Heart left ventricle (tissue), 16 donors: ENCODE measurements around the gene KDM4D. TPM values are rescaled to one million over a fixed set of nuclear protein-coding genes. Genes with fewer than 3 reads are reported as not detected.
"Not testable (repeated sequence)": the region's sequence is repeated elsewhere in the genome, so short reads cannot be mapped to it uniquely, and the experiment has no call there.

Experiments used
- ATAC-seq, 4 donors: fragments of 200-7000 bp; cut with Tn5 transposase; one replicate each; pipeline ENCODE4 v1.9.1; 2020 to 2022; ENCODE audit warnings: moderate library complexity in 4 of 4, mild to moderate bottlenecking in 3 of 4, moderate number of reproducible peaks in 1 of 4
- DNase-seq, 5 donors: peaks; one replicate each; pipeline ENCODE4 v3.0.0-alpha.2; 2020
- H3K27ac ChIP-seq, 12 donors: fragments of 200-600 bp; sonication (generic) in 4 of 12; one replicate each; pipeline versions ENCODE4 v1.5.0 to v1.8.0; 2016 to 2022; ENCODE audit warnings: mild to moderate bottlenecking in 2 of 12
- H3K27me3 ChIP-seq, 9 donors: fragments of 200-600 bp; sonication (generic) in 2 of 9; one replicate each; pipeline versions ENCODE4 v1.5.1 to v1.8.0; 2016 to 2022; ENCODE audit warnings: mild to moderate bottlenecking in 3 of 9
- H3K36me3 ChIP-seq, 9 donors: fragments of 200-600 bp; sonication (generic) in 2 of 9; one replicate each; pipeline versions ENCODE4 v1.5.0 to v1.8.0; 2018 to 2022; ENCODE audit warnings: mild to moderate bottlenecking in 2 of 9
- H3K4me1 ChIP-seq, 12 donors: fragments of 200-600 bp; sonication (generic) in 4 of 12; one replicate each; pipeline versions ENCODE4 v1.5.0 to v1.8.0; 2016 to 2022; ENCODE audit warnings: mild to moderate bottlenecking in 3 of 12
- H3K4me3 ChIP-seq, 12 donors: fragments of 200-600 bp; sonication (generic) in 4 of 12; one replicate each; pipeline versions ENCODE4 v1.5.0 to v1.8.0; 2017 to 2022; ENCODE audit warnings: mild to moderate bottlenecking in 9 of 12, moderate library complexity in 4 of 12
- H3K9me3 ChIP-seq, 12 donors: fragments of 200-600 bp; sonication (generic) in 4 of 12; one replicate each; pipeline versions ENCODE4 v1.5.0 to v1.8.0; 2016 to 2022; ENCODE audit warnings: mild to moderate bottlenecking in 1 of 12
- POLR2A ChIP-seq, 2 donors: fragments of 450-650 bp; IDR thresholded peaks; one replicate each; pipeline ENCODE4 v1.6.1; 2017; ENCODE audit warnings: antibody characterized with exemption in 2 of 2, mild to moderate bottlenecking in 2 of 2, moderate library complexity in 2 of 2
- WGBS, 4 donors: extraction: QIAGEN DNeasy Blood & Tissue Kit in 2 of 4; methylation state at CpG; one replicate each; pipeline versions ENCODE4 v1.1.5 to v1.1.7; 2013 to 2018; 5-methylcytosine and 5-hydroxymethylcytosine counted together
- intact Hi-C, 10 donors: fragments of 100-400 bp; cut with DNase I; formaldehyde crosslinking; loops; one replicate each; pipeline versions ENCODE4 v1.11.1 to v1.14.2; 2022
- polyA plus RNA-seq, 2 donors: library from polyadenylated mRNA; stranded (reverse); fragments of 200-250 nt; gene quantifications; one replicate each; pipeline ENCODE4 v1.2.3, GENCODE V29; 2013
- total RNA-seq, 9 donors: library from RNA; depleted of rRNA in 2 of 9; stranded (reverse); fragments of >200 nt in 2 of 9; fragmentation: NEBNext Ultra II Directional in 3 of 9; extraction: Animal tissue kit (Norgen Biotek cat#: 25700) in 3 of 9; gene quantifications; one replicate each; pipeline versions ENCODE4 v1.1.0 to v1.2.4, GENCODE V29; 2016 to 2023
- TF ChIP-seq, protein P1 (sequence below), 12 donors: fragments of 200-600 bp; sonication (generic) in 4 of 12; IDR thresholded peaks; one replicate each; pipeline versions ENCODE4 v1.5.0 to v1.8.0; 2018 to 2022; ENCODE audit warnings: antibody characterized with exemption in 12 of 12, mild to moderate bottlenecking in 5 of 12
- donor health status: ischemic (EF 13 %, LVEDD 7.1; RV severe dilation, severe dysfunction).
- donor health status: healthy with polysubstance abuse.
- donor health status: DM: no; HTN: yes; CAD: no.
- donor health status: DM: no; HTN: no; CAD: no.
- donor health status: ischemic (EF 25% LVEDD 6.9; RV normal size, moderate dysfunction).
- donor health status: ischemic (EF 25% LVEDD 5.7; RV mildly dilated, moderate dysfunction).
- donor health status: healthy.
- donor health status: DM: yes; HTN: yes; CAD: no.
- donor health status: ischemic (EF 35%, LVEDD 5.7; RV mildly dilated, moderate dysfunction).
- donor health status: nonischemic (EF 11% LVEDD 7.7; RV severe dilation, severe dysfunction).
- donor health status: DM: yes; HTN: yes; CAD: no.
- donor health status: PGD.
- donor health status: ischemic (EF 29% LVEDD 5.4; RV normal size, mild dysfunction).
- donor health status: nonischemic (EF 23%, LVEDD 6.1; RV moderate dilation, normal function).

KDM4D gene
- total and polyA plus RNA-seq, 11 donors: 0.19 to 1.3 (median 0.88) TPM; not detected in 1

DNA sequence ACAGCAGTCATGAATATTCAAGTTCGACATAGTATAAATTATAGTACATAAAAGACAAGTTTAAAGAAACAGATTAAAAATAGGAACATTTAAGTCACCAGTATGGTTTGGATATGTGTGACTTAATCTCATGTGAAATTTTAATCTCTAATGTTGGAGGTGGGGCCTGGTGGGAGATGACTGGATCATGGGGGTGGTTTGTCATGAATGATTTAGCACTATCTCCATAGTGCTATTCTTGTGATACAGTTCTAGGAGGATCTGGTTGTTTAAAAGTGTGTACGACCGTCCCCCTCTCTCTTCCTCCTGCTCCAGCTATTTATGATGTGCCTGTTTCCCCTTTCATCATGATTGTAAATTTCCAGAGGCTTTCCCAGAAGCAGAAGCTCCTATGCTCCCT, 54.8 kb downstream of the KDM4D start:
- Histone ChIP-seq H3K36me3 (no peaks in the 10 kb centered on the region), H3K4me3 (no peak overlapping the region), H3K27ac (no peak overlapping the region), H3K4me1 (no peaks in the 10 kb centered on the region), H3K27me3 (no peaks in the 10 kb centered on the region), H3K9me3 (peaks cover 0 to 5% (median 0%) of the 10 kb centered on the region in 12 donors)
- TF ChIP-seq POLR2A (IDR thresholded peaks at IDR 0.05): no peak
- TF ChIP-seq, protein P1, sequence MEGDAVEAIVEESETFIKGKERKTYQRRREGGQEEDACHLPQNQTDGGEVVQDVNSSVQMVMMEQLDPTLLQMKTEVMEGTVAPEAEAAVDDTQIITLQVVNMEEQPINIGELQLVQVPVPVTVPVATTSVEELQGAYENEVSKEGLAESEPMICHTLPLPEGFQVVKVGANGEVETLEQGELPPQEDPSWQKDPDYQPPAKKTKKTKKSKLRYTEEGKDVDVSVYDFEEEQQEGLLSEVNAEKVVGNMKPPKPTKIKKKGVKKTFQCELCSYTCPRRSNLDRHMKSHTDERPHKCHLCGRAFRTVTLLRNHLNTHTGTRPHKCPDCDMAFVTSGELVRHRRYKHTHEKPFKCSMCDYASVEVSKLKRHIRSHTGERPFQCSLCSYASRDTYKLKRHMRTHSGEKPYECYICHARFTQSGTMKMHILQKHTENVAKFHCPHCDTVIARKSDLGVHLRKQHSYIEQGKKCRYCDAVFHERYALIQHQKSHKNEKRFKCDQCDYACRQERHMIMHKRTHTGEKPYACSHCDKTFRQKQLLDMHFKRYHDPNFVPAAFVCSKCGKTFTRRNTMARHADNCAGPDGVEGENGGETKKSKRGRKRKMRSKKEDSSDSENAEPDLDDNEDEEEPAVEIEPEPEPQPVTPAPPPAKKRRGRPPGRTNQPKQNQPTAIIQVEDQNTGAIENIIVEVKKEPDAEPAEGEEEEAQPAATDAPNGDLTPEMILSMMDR (IDR thresholded peaks at IDR 0.05): no peak
- intact Hi-C loops: no loop called here
- no peak for DNase-seq
- 76 to 85% (median 82%) methylated on average over 3 of the region's 3 CpGs for WGBS, 4 donors
- ATAC-seq: no peak

DNA sequence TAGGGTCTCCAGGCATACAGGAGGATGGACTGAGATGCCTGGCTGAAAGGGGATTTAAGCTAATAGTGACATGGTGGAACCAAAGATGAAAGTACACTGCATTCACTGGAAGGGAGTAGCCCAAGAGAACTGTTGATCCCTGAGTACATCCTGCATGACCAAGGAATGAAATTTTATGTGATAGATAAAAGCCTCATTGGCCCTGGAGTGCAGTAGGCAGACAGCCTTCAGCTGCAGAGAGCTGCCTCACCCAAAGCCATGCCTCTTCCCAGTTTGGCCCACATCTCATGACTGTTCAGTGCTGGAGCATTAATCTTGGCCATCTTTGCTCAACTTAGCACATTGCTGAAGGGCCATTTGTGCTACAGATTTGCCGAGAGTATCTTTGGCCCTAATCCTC, 59.5 kb downstream of the KDM4D start:
- DNase-seq (no peak), ATAC-seq (no peak)
- H3K27me3 ChIP-seq: peaks cover 4 to 17% (median 10%) of the 10 kb centered on the region in 9 donors
- TF ChIP-seq, protein P1 (IDR thresholded peaks at IDR 0.05): no peak
- TF ChIP-seq POLR2A (IDR thresholded peaks at IDR 0.05): no peak
- no peak overlapping the region for H3K4me3 ChIP-seq
- H3K36me3 ChIP-seq: no peaks in the 10 kb centered on the region
- no peaks in the 10 kb centered on the region for H3K4me1 ChIP-seq
- intact Hi-C loops: no loop called here
- peaks cover 0 to 5% (median 0%) of the 10 kb centered on the region in 12 donors for H3K9me3 ChIP-seq
- H3K27ac ChIP-seq: no peak overlapping the region
- WGBS, 4 donors: 63 to 79% (median 77%) methylated on average over 1 of the region's 1 CpG

DNA sequence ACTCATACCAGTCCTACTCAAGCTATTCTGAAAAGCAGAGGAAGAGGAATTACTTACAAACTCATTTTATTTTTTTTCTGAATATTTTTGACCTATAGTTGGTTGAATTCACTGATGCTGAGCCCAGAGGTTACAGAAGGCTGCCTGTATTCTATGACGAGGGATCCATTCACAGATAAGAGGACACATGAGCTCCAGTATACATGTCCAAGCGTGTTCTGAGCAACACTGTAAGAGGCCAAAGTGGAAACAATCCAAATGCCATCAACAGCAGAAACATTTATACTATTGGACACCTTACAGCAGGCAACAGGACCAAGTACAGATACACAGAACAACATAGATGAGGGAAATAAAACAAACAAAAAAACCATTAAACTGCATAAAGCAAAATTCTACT, 61.8 kb downstream of the KDM4D start:
- intact Hi-C loops: no loop called here
- H3K27me3 ChIP-seq: peaks cover 4 to 21% (median 12%) of the 10 kb centered on the region in 9 donors
- no peaks in the 10 kb centered on the region for H3K9me3 ChIP-seq
- H3K36me3 ChIP-seq: no peaks in the 10 kb centered on the region
- TF ChIP-seq, protein P1 (IDR thresholded peaks at IDR 0.05): no peak
- TF ChIP-seq POLR2A (IDR thresholded peaks at IDR 0.05): no peak
- DNase-seq (no peak), ATAC-seq (no peak)
- no peak overlapping the region for H3K27ac ChIP-seq
- H3K4me3 ChIP-seq: no peak overlapping the region
- no peaks in the 10 kb centered on the region for H3K4me1 ChIP-seq
- 61 to 78% (median 77%) methylated on average over 2 of the region's 2 CpGs for WGBS, 4 donors

DNA sequence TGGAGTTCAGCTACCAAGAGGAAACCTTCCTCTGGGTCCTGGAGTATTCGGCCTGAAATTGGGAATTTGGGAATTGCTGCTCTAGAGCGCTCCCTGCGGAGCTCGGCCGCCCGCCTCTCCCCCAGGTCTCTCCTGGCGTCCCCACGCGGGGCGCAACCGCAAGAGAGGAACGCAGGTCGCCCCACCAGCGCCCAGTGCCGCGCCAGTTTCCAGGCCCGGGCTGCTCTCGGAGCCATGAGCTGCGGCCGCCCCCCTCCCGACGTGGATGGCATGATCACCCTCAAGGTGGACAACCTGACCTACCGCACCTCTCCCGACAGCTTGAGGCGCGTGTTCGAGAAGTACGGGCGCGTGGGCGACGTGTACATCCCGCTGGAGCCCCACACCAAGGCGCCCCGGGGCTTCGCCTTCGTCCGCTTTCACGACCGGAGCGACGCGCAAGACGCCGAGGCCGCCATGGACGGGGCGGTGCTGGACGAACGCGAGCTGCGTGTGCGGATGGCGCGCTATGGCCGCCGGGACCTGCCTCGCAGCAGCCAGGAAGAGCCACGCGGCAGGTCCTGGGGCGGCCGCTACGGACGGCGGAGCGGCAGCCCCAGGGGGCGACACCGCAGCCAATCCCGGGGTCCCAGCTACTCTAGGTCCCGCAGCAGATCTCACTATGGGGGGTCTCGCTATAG, 64.0 kb downstream of the KDM4D start:
- H3K27ac ChIP-seq, intact Hi-C loops, H3K36me3 ChIP-seq, H3K9me3 ChIP-seq, DNase-seq, H3K4me1 ChIP-seq: not testable (repeated sequence)
- TF ChIP-seq, protein P1 (IDR thresholded peaks at IDR 0.05): peak in 2 of 12 donors; percentile 19 to 24
- ATAC-seq: peak in 3 of 4 donors; percentile 51 to 67 (median 55)
- H3K4me3 ChIP-seq: peak overlapping the region; percentile 18 to 59 (median 46)
- peaks cover 4 to 37% (median 12%) of the 10 kb centered on the region in 9 donors for H3K27me3 ChIP-seq
- 12 to 24% (median 18%) methylated on average over 14 to 71 of the region's 71 CpGs for WGBS, 4 donors
